ENCODE results near the gene TMEM59L. TPM values are rescaled to one million over a fixed set of nuclear protein-coding genes. Genes with fewer than 3 reads are reported as not detected.

Gene TMEM59L
- total and polyA plus RNA-seq, 10 of the 15 experiments (the other 5 are each of a cell fraction or from before 2014, with no cell fraction given) = 0.06 TPM; not detected in 9

DNA sequence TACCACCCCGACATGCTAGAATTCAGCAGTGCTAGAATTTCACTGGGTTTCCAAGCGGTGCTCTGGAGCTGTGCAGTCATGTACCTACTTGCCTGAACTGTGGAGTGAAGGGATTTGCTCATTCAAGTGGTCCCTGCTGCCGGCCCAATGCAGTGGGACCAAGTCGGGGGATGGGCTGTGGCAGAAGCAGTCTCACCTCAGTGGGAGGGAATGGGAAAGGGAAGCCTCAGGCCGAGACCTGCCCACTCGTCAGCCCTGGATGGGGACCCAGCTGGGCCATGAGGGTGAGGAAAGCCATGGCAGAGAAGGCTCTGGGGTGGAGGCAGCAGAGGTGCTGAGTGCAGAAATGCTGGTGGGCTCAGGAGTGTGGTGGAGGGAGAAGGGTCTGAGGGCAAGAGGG is 39.1 kb downstream of the TMEM59L start:
- 53% methylated on average over 6 of the region's 6 CpGs for WGBS (ENCODE audit: insufficient coverage, insufficient replicate concordance, low lambda C conversion rate, missing lambda C conversion rate)
- no peak overlapping the region for H3K4me2 ChIP-seq (ENCODE audit: control insufficient read depth, insufficient read depth)
- no peaks in the 10 kb centered on the region for H3K27me3 ChIP-seq (replicated peaks in 1 of 2; ENCODE audit: control insufficient read depth in 2 of 2, insufficient read depth in 2 of 2, low read length in 1 of 2)
- no peaks in the 10 kb centered on the region for H3K9me3 ChIP-seq (replicated peaks; ENCODE audit: control insufficient read depth, insufficient read depth, low read length)
- FAIRE-seq (no peak), DNase-seq (ENCODE audit: low read depth, low spot score) (no peak), ATAC-seq (no peak)
- peaks cover 9% of the 10 kb centered on the region; the same call in 1 of the 2 replicates for H4K20me1 ChIP-seq (ENCODE audit: control insufficient read depth, insufficient read depth)
- H3K79me2 ChIP-seq (ENCODE audit: control insufficient read depth, insufficient read depth, low read length) = no peaks in the 10 kb centered on the region
- in situ Hi-C loops (cut with MboI) = no loop called here
- H3K27ac ChIP-seq (ENCODE audit: control insufficient read depth, insufficient read depth) = no peak overlapping the region
- H3K9ac ChIP-seq (ENCODE audit: control insufficient read depth, insufficient read depth, low read length) = no peak overlapping the region
- SMC1A ChIA-PET (ENCODE audit: uncharacterized antibody, unreplicated experiment) = no interaction called here
- RAD21 ChIA-PET (ENCODE audit: unreplicated experiment) = no interaction called here
- TF ChIP-seq EP300 (IDR thresholded peaks at IDR 0.05; ENCODE audit: borderline replicate concordance in 1 of 2, control insufficient read depth in 1 of 2, low read depth in 2 of 2, low read length in 2 of 2) (no peak), NFYA (IDR thresholded peaks at IDR 0.05; ENCODE audit: borderline replicate concordance, low read depth, low read length) (no peak), HDGF (IDR thresholded peaks at IDR 0.05) (no peak), ZSCAN29 (IDR thresholded peaks at IDR 0.05) (no peak), YY1 (IDR thresholded peaks at IDR 0.05; ENCODE audit: low read depth, low read length) (no peak), EZH2 (IDR thresholded peaks at IDR 0.05; ENCODE audit: borderline replicate concordance, control insufficient read depth, low read depth, low read length) (no peak), MAX (IDR thresholded peaks at IDR 0.05; ENCODE audit: low read depth, low read length) (no peak), JUND (IDR thresholded peaks at IDR 0.05; ENCODE audit: low read depth, low read length) (no peak), ATF2 (IDR thresholded peaks at IDR 0.05; ENCODE audit: low read length) (no peak)
- TF ChIP-seq, protein P1, sequence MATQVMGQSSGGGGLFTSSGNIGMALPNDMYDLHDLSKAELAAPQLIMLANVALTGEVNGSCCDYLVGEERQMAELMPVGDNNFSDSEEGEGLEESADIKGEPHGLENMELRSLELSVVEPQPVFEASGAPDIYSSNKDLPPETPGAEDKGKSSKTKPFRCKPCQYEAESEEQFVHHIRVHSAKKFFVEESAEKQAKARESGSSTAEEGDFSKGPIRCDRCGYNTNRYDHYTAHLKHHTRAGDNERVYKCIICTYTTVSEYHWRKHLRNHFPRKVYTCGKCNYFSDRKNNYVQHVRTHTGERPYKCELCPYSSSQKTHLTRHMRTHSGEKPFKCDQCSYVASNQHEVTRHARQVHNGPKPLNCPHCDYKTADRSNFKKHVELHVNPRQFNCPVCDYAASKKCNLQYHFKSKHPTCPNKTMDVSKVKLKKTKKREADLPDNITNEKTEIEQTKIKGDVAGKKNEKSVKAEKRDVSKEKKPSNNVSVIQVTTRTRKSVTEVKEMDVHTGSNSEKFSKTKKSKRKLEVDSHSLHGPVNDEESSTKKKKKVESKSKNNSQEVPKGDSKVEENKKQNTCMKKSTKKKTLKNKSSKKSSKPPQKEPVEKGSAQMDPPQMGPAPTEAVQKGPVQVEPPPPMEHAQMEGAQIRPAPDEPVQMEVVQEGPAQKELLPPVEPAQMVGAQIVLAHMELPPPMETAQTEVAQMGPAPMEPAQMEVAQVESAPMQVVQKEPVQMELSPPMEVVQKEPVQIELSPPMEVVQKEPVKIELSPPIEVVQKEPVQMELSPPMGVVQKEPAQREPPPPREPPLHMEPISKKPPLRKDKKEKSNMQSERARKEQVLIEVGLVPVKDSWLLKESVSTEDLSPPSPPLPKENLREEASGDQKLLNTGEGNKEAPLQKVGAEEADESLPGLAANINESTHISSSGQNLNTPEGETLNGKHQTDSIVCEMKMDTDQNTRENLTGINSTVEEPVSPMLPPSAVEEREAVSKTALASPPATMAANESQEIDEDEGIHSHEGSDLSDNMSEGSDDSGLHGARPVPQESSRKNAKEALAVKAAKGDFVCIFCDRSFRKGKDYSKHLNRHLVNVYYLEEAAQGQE (IDR thresholded peaks at IDR 0.05; ENCODE audit: low read depth, low read length) = no peak
- H3K4me3 ChIP-seq = no peak overlapping the region
- peaks cover 18% of the 10 kb centered on the region for H3K4me1 ChIP-seq (ENCODE audit: control insufficient read depth, insufficient read depth, low read length)
- H3K36me3 ChIP-seq (ENCODE audit: control insufficient read depth in 2 of 2, insufficient read depth in 2 of 2, low read length in 1 of 2) = no peaks in the 10 kb centered on the region; a peak in 2 of 4 replicates
- intact Hi-C loops (cut with micrococcal nuclease; ENCODE audit: unreplicated experiment) = no loop called here
- H2AFZ ChIP-seq (ENCODE audit: control insufficient read depth, low read depth, low read length) = no peak overlapping the region
- POLR2A ChIA-PET = interaction anchor here (0.7 kb wide), 1 partner anchor 17 kb away, joined by 3 read pairs; no protein-coding TSS in a partner anchor
- no TSS peak for BruUV-seq (replicated peaks)
- CTCF ChIA-PET = no interaction called here
